Loucy (cell line): ENCODE data around the gene COMMD7.

Source experiments
- H2AFZ ChIP-seq: fragments of 200-600 bp; sonication (generic); 2 replicates; pipeline ENCODE4 v1.6.0; 2016; ENCODE audit warnings: antibody characterized with exemption, mild to moderate bottlenecking, low read length, moderate library complexity
- H3F3A ChIP-seq: fragments of 200-600 bp; 2 replicates; pipeline ENCODE4 v1.6.0; 2016; ENCODE audit warnings: antibody characterized with exemption, low read depth, mild to moderate bottlenecking
- H3K27me3 ChIP-seq: fragments of 200-600 bp; sonication (generic); 2 replicates; pipeline ENCODE4 v1.6.1; 2014; ENCODE audit warnings: low read length, mild to moderate bottlenecking; ENCODE audit not compliant: insufficient read depth, poor library complexity, severe bottlenecking
- H3K36me3 ChIP-seq: fragments of 200-600 bp; sonication (generic); 2 replicates; pipeline ENCODE4 v1.6.1; 2016; ENCODE audit warnings: low read length; ENCODE audit not compliant: insufficient read depth
- H3K4me1 ChIP-seq: fragments of 200-600 bp; sonication (generic); 2 replicates; pipeline ENCODE4 v1.5.1; 2014; ENCODE audit warnings: low read length, mild to moderate bottlenecking; ENCODE audit not compliant: insufficient read depth, poor library complexity, severe bottlenecking
- H3K4me2 ChIP-seq: fragments of 200-600 bp; sonication (generic); 2 replicates; pipeline ENCODE4 v1.6.0; 2014; ENCODE audit warnings: antibody characterized with exemption, low read length, low read depth, mild to moderate bottlenecking; ENCODE audit not compliant: poor library complexity, severe bottlenecking
- H3K4me3 ChIP-seq: fragments of 200-600 bp; sonication (generic); 2 replicates; pipeline ENCODE4 v1.5.1; 2014; ENCODE audit warnings: low read length, mild to moderate bottlenecking, mixed read lengths; ENCODE audit not compliant: poor library complexity, severe bottlenecking
- H3K79me2 ChIP-seq: fragments of 200-600 bp; sonication (generic); 2 replicates; pipeline ENCODE4 v1.6.1; 2014; ENCODE audit warnings: low read length; ENCODE audit not compliant: insufficient read depth
- H3K9ac ChIP-seq: fragments of 200-600 bp; sonication (generic); 2 replicates; pipeline ENCODE4 v1.6.0; 2014; ENCODE audit warnings: mild to moderate bottlenecking, low read depth, low read length, moderate library complexity; ENCODE audit not compliant: poor library complexity, severe bottlenecking
- H3K9me2 ChIP-seq: fragments of 200-600 bp; sonication (generic); replicated peaks from 2 replicates; pipeline ENCODE4 v1.6.1; 2016; ENCODE audit warnings: low read depth, low read length, mixed read lengths
- H3K9me3 ChIP-seq: fragments of 200-600 bp; sonication (generic); 2 replicates; pipeline ENCODE4 v1.6.1; 2014; ENCODE audit warnings: mild to moderate bottlenecking, antibody characterized with exemption, low read length, low read depth; ENCODE audit not compliant: insufficient read depth
- H4K20me1 ChIP-seq: fragments of 200-600 bp; sonication (generic); 2 replicates; pipeline ENCODE4 v1.6.0; 2014; ENCODE audit warnings: antibody characterized with exemption, low read length, mild to moderate bottlenecking; ENCODE audit not compliant: insufficient read depth, poor library complexity, severe bottlenecking
- EZH2phosphoT487 ChIP-seq: fragments of 200-600 bp; IDR thresholded peaks from 2 replicates; pipeline ENCODE4 v1.6.1; 2018; ENCODE audit warnings: antibody characterized with exemption, mild to moderate bottlenecking, moderate library complexity, borderline replicate concordance
- TF ChIP-seq, protein P1 (sequence below): fragments of 200-600 bp; sonication (generic); conservative IDR thresholded peaks from 2 replicates; pipeline ENCODE4 v1.5.1; 2014; ENCODE audit warnings: mild to moderate bottlenecking, antibody characterized with exemption, low read length

Gene COMMD7

DNA sequence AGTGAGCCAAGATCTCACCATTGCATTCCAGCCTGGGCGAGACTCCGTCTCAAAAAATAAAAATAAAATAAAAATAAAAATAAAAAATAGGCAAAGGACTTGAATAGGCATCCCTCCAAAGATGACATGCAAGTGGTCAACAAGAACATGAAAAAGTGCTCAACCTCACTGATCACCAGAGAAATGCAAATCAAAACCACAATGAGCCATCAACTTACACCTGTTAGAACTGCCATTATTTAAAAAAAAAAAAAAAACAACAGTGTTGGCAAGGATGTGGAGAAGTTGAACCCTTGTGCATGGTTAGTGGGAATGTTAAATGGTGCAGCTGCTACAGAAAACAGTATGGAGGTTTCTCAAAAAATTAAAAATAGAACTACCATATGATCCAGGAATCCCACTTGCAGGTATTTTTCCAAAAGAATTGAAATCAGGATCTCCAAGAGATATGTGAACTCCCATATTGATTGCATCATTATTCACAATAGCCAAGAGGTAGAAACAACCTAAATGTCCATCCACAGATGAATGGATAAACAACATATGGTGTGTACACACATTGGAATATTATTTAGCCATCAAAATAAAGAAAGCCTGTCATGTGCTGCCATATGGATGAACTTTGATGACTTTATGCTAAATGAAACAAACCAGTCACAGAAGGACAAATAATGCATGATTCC lies 72.4 kb downstream of the COMMD7 start:
- TF ChIP-seq EZH2phosphoT487 = no peak
- TF ChIP-seq, protein P1, sequence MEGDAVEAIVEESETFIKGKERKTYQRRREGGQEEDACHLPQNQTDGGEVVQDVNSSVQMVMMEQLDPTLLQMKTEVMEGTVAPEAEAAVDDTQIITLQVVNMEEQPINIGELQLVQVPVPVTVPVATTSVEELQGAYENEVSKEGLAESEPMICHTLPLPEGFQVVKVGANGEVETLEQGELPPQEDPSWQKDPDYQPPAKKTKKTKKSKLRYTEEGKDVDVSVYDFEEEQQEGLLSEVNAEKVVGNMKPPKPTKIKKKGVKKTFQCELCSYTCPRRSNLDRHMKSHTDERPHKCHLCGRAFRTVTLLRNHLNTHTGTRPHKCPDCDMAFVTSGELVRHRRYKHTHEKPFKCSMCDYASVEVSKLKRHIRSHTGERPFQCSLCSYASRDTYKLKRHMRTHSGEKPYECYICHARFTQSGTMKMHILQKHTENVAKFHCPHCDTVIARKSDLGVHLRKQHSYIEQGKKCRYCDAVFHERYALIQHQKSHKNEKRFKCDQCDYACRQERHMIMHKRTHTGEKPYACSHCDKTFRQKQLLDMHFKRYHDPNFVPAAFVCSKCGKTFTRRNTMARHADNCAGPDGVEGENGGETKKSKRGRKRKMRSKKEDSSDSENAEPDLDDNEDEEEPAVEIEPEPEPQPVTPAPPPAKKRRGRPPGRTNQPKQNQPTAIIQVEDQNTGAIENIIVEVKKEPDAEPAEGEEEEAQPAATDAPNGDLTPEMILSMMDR = no peak
- H3F3A ChIP-seq = peaks cover 25% of the 10 kb centered on the region
- peak overlapping the region; percentile 98 for H3K4me2 ChIP-seq

DNA sequence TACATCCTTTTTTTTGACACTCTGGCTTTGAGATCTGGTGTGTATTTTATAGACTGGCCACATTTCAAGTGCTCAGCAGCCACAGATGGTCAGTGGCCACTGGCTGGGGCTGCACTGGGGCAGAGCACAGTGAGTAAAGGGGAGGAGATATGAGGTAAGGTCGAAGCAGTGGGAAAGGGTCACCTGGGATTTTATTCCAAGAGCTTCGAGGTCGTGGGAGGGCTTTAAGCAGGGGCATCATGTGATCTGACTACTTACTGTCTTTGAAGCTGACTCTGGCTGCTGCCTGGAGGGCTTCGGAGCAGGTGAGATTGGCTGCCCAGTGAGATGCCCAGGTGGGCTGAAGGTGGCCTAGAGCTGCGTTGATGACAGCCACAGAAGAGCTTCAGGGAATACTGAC lies 76.2 kb downstream of the COMMD7 start:
- peaks cover 74% of the 10 kb centered on the region for H3K4me1 ChIP-seq
- H4K20me1 ChIP-seq = no peaks in the 10 kb centered on the region
- peak overlapping the region; percentile 20 for H3K9ac ChIP-seq
- no peak overlapping the region for H3K4me3 ChIP-seq
- H3F3A ChIP-seq = peaks cover 8% of the 10 kb centered on the region; the same call in 1 of the 2 replicates
- H3K4me2 ChIP-seq = peak overlapping the region; percentile 7
- peaks cover 44% of the 10 kb centered on the region for H3K79me2 ChIP-seq
- no peaks in the 10 kb centered on the region for H3K36me3 ChIP-seq
- no peaks in the 10 kb centered on the region for H3K9me3 ChIP-seq
- no peaks in the 10 kb centered on the region for H3K27me3 ChIP-seq
- H2AFZ ChIP-seq = no peak overlapping the region
- TF ChIP-seq, protein P1 = no peak
- TF ChIP-seq EZH2phosphoT487 = no peak
- H3K9me2 ChIP-seq = no peaks in the 10 kb centered on the region

More for the DNA sequence above, 72.4 kb downstream of the COMMD7 start:
- H3K4me3 ChIP-seq = peak overlapping the region; percentile 79
- H2AFZ ChIP-seq = no peak overlapping the region
- H3K9me2 ChIP-seq = no peaks in the 10 kb centered on the region
- H3K36me3 ChIP-seq = no peaks in the 10 kb centered on the region
- H3K27me3 ChIP-seq = no peaks in the 10 kb centered on the region
- peaks cover 75% of the 10 kb centered on the region for H3K4me1 ChIP-seq
- no peaks in the 10 kb centered on the region for H4K20me1 ChIP-seq
- peak overlapping the region; percentile 99 for H3K9ac ChIP-seq
- H3K79me2 ChIP-seq = peaks cover 48% of the 10 kb centered on the region
- no peaks in the 10 kb centered on the region for H3K9me3 ChIP-seq

DNA sequence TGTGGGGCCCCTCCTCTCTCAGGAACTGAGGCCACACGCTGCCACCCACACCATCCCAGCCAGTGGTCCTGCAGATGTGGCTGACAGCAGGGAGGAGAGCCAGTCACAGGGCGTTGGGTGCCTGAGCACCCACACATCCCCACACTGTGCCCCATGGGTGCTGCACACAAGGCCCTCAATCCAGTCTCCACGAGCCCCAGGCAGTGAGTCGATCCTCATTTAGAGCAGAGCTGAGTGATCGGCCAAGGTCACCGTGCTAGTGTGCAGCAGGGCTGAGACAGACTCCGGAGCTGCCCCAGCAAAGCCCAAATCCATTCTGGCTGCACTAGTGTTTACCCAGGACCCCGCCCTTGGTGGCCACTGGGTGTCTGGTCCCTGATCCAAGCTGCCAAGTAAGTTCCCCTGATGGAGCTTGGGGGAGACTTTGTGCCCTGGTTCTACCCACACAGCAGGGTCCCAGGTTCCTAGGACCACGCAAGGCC lies 78.5 kb downstream of the COMMD7 start:
- no peak for TF ChIP-seq EZH2phosphoT487
- TF ChIP-seq, protein P1 = no peak
- Histone ChIP-seq H3K4me1 (peaks cover 61% of the 10 kb centered on the region), H3K36me3 (no peaks in the 10 kb centered on the region), H3F3A (no peaks in the 10 kb centered on the region), H3K79me2 (peaks cover 31% of the 10 kb centered on the region), H4K20me1 (no peaks in the 10 kb centered on the region), H3K4me3 (peak overlapping the region; percentile 46), H3K9me3 (peaks cover 5% of the 10 kb centered on the region; the same call in 1 of the 2 replicates), H2AFZ (no peak overlapping the region), H3K9ac (peak overlapping the region; percentile 73), H3K9me2 (no peaks in the 10 kb centered on the region), H3K4me2 (peak overlapping the region; percentile 53), H3K27me3 (no peaks in the 10 kb centered on the region)
